Mesenchymal stem cell (in vitro differentiated cells and primary cell): ENCODE results near the gene CNTNAP2.
A peak's percentile ranks its signal among the peaks of the same experiment; 100 is the strongest.

ENCODE experiments used
- DNase-seq: peaks from one replicate; pipeline ENCODE4 v3.0.0-alpha.2; 2013
- H2AFZ ChIP-seq: one replicate; pipeline ENCODE4 v1.6.1; 2013; ENCODE audit warnings: low read depth, mild to moderate bottlenecking, control low read depth, inconsistent platforms, low read length, moderate library complexity
- H2AK5ac ChIP-seq: 2 replicates; pipeline ENCODE4 v1.6.1; 2013; ENCODE audit warnings: low read length, moderate library complexity, mild to moderate bottlenecking, inconsistent platforms; ENCODE audit not compliant: severe bottlenecking
- H2BK120ac ChIP-seq: one replicate; pipeline ENCODE4 v1.6.1; 2013; ENCODE audit warnings: low read depth, mild to moderate bottlenecking, inconsistent platforms, low read length, moderate library complexity
- H2BK12ac ChIP-seq, 2 experiments: one replicate each; pipeline ENCODE4 v1.6.1; 2013; ENCODE audit warnings: inconsistent platforms in 2 of 2, low read length in 2 of 2, mild to moderate bottlenecking in 2 of 2, moderate library complexity in 2 of 2, control low read depth in 1 of 2
- H2BK15ac ChIP-seq: one replicate; pipeline ENCODE4 v1.6.1; 2013; ENCODE audit warnings: mild to moderate bottlenecking, low read depth, inconsistent platforms; ENCODE audit not compliant: poor library complexity, severe bottlenecking
- H2BK5ac ChIP-seq: 2 replicates; pipeline ENCODE4 v1.6.1; 2013; ENCODE audit warnings: low read depth, mild to moderate bottlenecking, low read length, control low read depth, inconsistent platforms; ENCODE audit not compliant: poor library complexity, severe bottlenecking
- H3K14ac ChIP-seq, 2 experiments: one replicate each; pipeline ENCODE4 v1.6.1; 2013; ENCODE audit warnings: inconsistent platforms in 2 of 2, low read length in 2 of 2, control low read depth in 1 of 2, mild to moderate bottlenecking in 1 of 2, moderate library complexity in 1 of 2
- H3K18ac ChIP-seq, 2 experiments: one replicate each; pipeline ENCODE4 v1.6.1; 2013; ENCODE audit warnings: inconsistent platforms in 2 of 2, low read length in 2 of 2, control low read depth in 1 of 2, low read depth in 1 of 2, mild to moderate bottlenecking in 1 of 2
- H3K23ac ChIP-seq, 2 experiments: one replicate each; pipeline ENCODE4 v1.6.1; 2013; ENCODE audit warnings: inconsistent platforms in 2 of 2, low read length in 2 of 2, mild to moderate bottlenecking in 2 of 2, moderate library complexity in 2 of 2, control low read depth in 1 of 2
- H3K27ac ChIP-seq: 2 replicates; pipeline ENCODE4 v1.5.1; 2013; ENCODE audit warnings: mild to moderate bottlenecking, moderate library complexity, low read length, control low read depth, inconsistent platforms; ENCODE audit not compliant: poor library complexity, severe bottlenecking
- H3K27me3 ChIP-seq, 2 experiments: 2 replicates each; pipeline versions ENCODE4 v1.6.1 to v1.7.0; 2013; ENCODE audit warnings: low read length in 2 of 2, mild to moderate bottlenecking in 2 of 2, moderate library complexity in 2 of 2, control low read depth in 1 of 2, inconsistent platforms in 1 of 2; ENCODE audit not compliant: control insufficient read depth in 1 of 2, insufficient read depth in 1 of 2
- H3K36me3 ChIP-seq, 2 experiments: 2 replicates each; pipeline versions ENCODE4 v1.6.1 to v1.7.0; 2013; ENCODE audit warnings: low read length in 2 of 2, control low read depth in 1 of 2, inconsistent platforms in 1 of 2, low read depth in 1 of 2, mild to moderate bottlenecking in 1 of 2; ENCODE audit not compliant: insufficient read depth in 2 of 2, control insufficient read depth in 1 of 2
- H3K4ac ChIP-seq, 2 experiments: one replicate each; pipeline ENCODE4 v1.6.1; 2013; ENCODE audit warnings: inconsistent platforms in 2 of 2, low read length in 2 of 2, mild to moderate bottlenecking in 2 of 2, moderate library complexity in 2 of 2, control low read depth in 1 of 2, low read depth in 1 of 2
- H3K4me1 ChIP-seq: 2 replicates; pipeline ENCODE4 v1.6.1; 2013; ENCODE audit warnings: low read depth, low read length, control low read depth; ENCODE audit not compliant: control insufficient read depth, insufficient read depth
- H3K4me2 ChIP-seq: 2 replicates; pipeline ENCODE4 v1.6.1; 2013; ENCODE audit warnings: low read length, mild to moderate bottlenecking, inconsistent platforms; ENCODE audit not compliant: poor library complexity, severe bottlenecking
- H3K4me3 ChIP-seq, 2 experiments: 2 replicates each; pipeline versions ENCODE4 v1.5.1 to v1.7.0; 2013; ENCODE audit warnings: low read length in 2 of 2, mild to moderate bottlenecking in 2 of 2, control low read depth in 1 of 2, low read depth in 1 of 2; ENCODE audit not compliant: insufficient read depth in 1 of 2
- H3K79me1 ChIP-seq: replicated peaks from 2 replicates; pipeline ENCODE4 v1.6.1; 2013; ENCODE audit warnings: mild to moderate bottlenecking, control low read depth, low read length, inconsistent platforms; ENCODE audit not compliant: poor library complexity, severe bottlenecking
- H3K9ac ChIP-seq: 2 replicates; pipeline ENCODE4 v1.7.0; 2013; ENCODE audit warnings: mild to moderate bottlenecking, low read length, moderate library complexity
- H3K9me3 ChIP-seq: 2 replicates; pipeline ENCODE4 v1.7.0; 2013; ENCODE audit warnings: mild to moderate bottlenecking, low read length; ENCODE audit not compliant: control insufficient read depth
- H4K8ac ChIP-seq: one replicate; pipeline ENCODE4 v1.6.1; 2013; ENCODE audit warnings: inconsistent platforms, mild to moderate bottlenecking, low read length, moderate library complexity
- H4K91ac ChIP-seq: one replicate; pipeline ENCODE4 v1.6.1; 2013; ENCODE audit warnings: mild to moderate bottlenecking, low read length, inconsistent platforms
- WGBS: methylation state at CpG from one replicate; pipeline ENCODE4 v1.1.7; 2013; ENCODE audit warnings: mixed read lengths; 5-methylcytosine and 5-hydroxymethylcytosine counted together

CNTNAP2 gene

GRCh38 chr7:147509035-147509501 is 1392.5 kb downstream of the CNTNAP2 start:
- H3K4ac ChIP-seq: no peak overlapping the region
- no peaks in the 10 kb centered on the region for H3K36me3 ChIP-seq
- no peak overlapping the region for H3K27ac ChIP-seq
- H3K4me3 ChIP-seq: no peak overlapping the region
- no peak overlapping the region for H2BK12ac ChIP-seq
- H3K4me1 ChIP-seq: no peaks in the 10 kb centered on the region
- no peak overlapping the region for H2BK120ac ChIP-seq
- H4K91ac ChIP-seq: no peak overlapping the region
- no peak overlapping the region for H4K8ac ChIP-seq
- H3K23ac ChIP-seq: no peak overlapping the region
- no peak overlapping the region for H2BK5ac ChIP-seq
- no peaks in the 10 kb centered on the region for H3K9me3 ChIP-seq
- no peak overlapping the region for H3K4me2 ChIP-seq
- H3K79me1 ChIP-seq: no peaks in the 10 kb centered on the region
- DNase-seq: no peak
- H2AK5ac ChIP-seq: no peak overlapping the region
- no peak overlapping the region for H2BK15ac ChIP-seq
- WGBS: 56% methylated on average over 2 of the region's 3 CpGs
- no peak overlapping the region for H3K18ac ChIP-seq
- H3K14ac ChIP-seq: no peak overlapping the region
- H3K27me3 ChIP-seq: no peaks in the 10 kb centered on the region
- no peak overlapping the region for H2AFZ ChIP-seq
- H3K9ac ChIP-seq: peak overlapping the region; percentile 62

GRCh38 chr7:147509541-147510200 is 1393.1 kb downstream of the CNTNAP2 start:
- H3K14ac ChIP-seq: no peak overlapping the region
- H3K79me1 ChIP-seq: no peaks in the 10 kb centered on the region
- H3K4me2 ChIP-seq: no peak overlapping the region
- no peaks in the 10 kb centered on the region for H3K4me1 ChIP-seq
- H3K27ac ChIP-seq: no peak overlapping the region
- H3K9me3 ChIP-seq: no peaks in the 10 kb centered on the region
- no peak overlapping the region for H2BK5ac ChIP-seq
- H3K27me3 ChIP-seq: no peaks in the 10 kb centered on the region
- no peak overlapping the region for H2BK120ac ChIP-seq
- H2BK12ac ChIP-seq: no peak overlapping the region
- no peak overlapping the region for H2AK5ac ChIP-seq
- H4K8ac ChIP-seq: no peak overlapping the region
- H2AFZ ChIP-seq: no peak overlapping the region
- H4K91ac ChIP-seq: no peak overlapping the region
- 59% methylated on average over 3 of the region's 4 CpGs for WGBS
- DNase-seq: no peak
- H3K18ac ChIP-seq: no peak overlapping the region
- H3K9ac ChIP-seq: peak overlapping the region; percentile 62
- H3K36me3 ChIP-seq: no peaks in the 10 kb centered on the region
- H3K4me3 ChIP-seq: no peak overlapping the region
- no peak overlapping the region for H3K23ac ChIP-seq
- no peak overlapping the region for H3K4ac ChIP-seq
- no peak overlapping the region for H2BK15ac ChIP-seq

GRCh38 chr7:147510201-147510542 is 1393.6 kb downstream of the CNTNAP2 start:
- Histone ChIP-seq H2BK120ac (no peak overlapping the region), H2AK5ac (no peak overlapping the region)

GRCh38 chr7:147510923-147511322 is 1394.3 kb downstream of the CNTNAP2 start:
- Histone ChIP-seq H3K27ac (no peak overlapping the region), H4K8ac (no peak overlapping the region), H3K4ac (no peak overlapping the region), H3K27me3 (no peaks in the 10 kb centered on the region), H3K9ac (no peak overlapping the region), H3K4me2 (no peak overlapping the region), H3K23ac (no peak overlapping the region), H3K9me3 (no peaks in the 10 kb centered on the region), H2AK5ac (no peak overlapping the region), H3K18ac (no peak overlapping the region), H2BK12ac (no peak overlapping the region), H2BK5ac (no peak overlapping the region), H3K14ac (no peak overlapping the region), H2BK120ac (no peak overlapping the region), H3K4me3 (no peak overlapping the region), H4K91ac (no peak overlapping the region), H3K79me1 (no peaks in the 10 kb centered on the region), H3K4me1 (no peaks in the 10 kb centered on the region), H3K36me3 (no peaks in the 10 kb centered on the region), H2AFZ (no peak overlapping the region), H2BK15ac (no peak overlapping the region)
- WGBS: 68% methylated on average over 4 of the region's 4 CpGs
- DNase-seq: no peak

More at GRCh38 chr7:147510201-147510542, 1393.6 kb downstream of the CNTNAP2 start:
- Histone ChIP-seq H3K36me3 (no peaks in the 10 kb centered on the region), H3K18ac (no peak overlapping the region), H4K91ac (no peak overlapping the region), H3K23ac (no peak overlapping the region), H3K4ac (no peak overlapping the region), H4K8ac (no peak overlapping the region), H3K14ac (no peak overlapping the region), H3K4me2 (no peak overlapping the region), H3K9me3 (no peaks in the 10 kb centered on the region), H2BK5ac (no peak overlapping the region), H3K4me1 (no peaks in the 10 kb centered on the region), H3K27me3 (no peaks in the 10 kb centered on the region), H2AFZ (no peak overlapping the region), H2BK15ac (no peak overlapping the region), H3K79me1 (no peaks in the 10 kb centered on the region), H3K27ac (no peak overlapping the region), H2BK12ac (no peak overlapping the region), H3K9ac (peak overlapping the region; percentile 62), H3K4me3 (no peak overlapping the region)
- DNase-seq: no peak
